Hepatocyte (in vitro differentiated cells): ENCODE measurements around the gene ADTRP. TPM values are rescaled to one million over a fixed set of nuclear protein-coding genes. Genes with fewer than 3 reads are reported as not detected.

Experiments
- DNase-seq: peaks from one replicate; pipeline ENCODE4 v3.0.0-alpha.2; 2016; ENCODE audit warnings: low spot score
- H2AFZ ChIP-seq: fragments of 200-600 bp; sonication (generic); 2 replicates; pipeline ENCODE4 v1.6.0; 2016; ENCODE audit warnings: antibody characterized with exemption, mild to moderate bottlenecking
- H3K27ac ChIP-seq: fragments of 200-600 bp; sonication (generic); 2 replicates; pipeline ENCODE4 v1.5.1; 2016; ENCODE audit warnings: mild to moderate bottlenecking
- H3K27me3 ChIP-seq: fragments of 200-600 bp; sonication (generic); 2 replicates; pipeline ENCODE4 v1.6.1; 2016
- H3K36me3 ChIP-seq: fragments of 200-600 bp; sonication (generic); replicated peaks from 2 replicates; pipeline ENCODE4 v1.5.1; 2016; ENCODE audit warnings: low read depth; ENCODE audit not compliant: insufficient read depth
- H3K4me1 ChIP-seq: fragments of 200-600 bp; sonication (generic); 2 replicates; pipeline ENCODE4 v1.5.1; 2016; ENCODE audit warnings: mild to moderate bottlenecking, moderate library complexity; ENCODE audit not compliant: insufficient read depth
- H3K4me2 ChIP-seq: fragments of 200-600 bp; sonication (generic); 2 replicates; pipeline ENCODE4 v1.6.0; 2016
- H3K4me3 ChIP-seq: fragments of 200-600 bp; sonication (generic); 2 replicates; pipeline ENCODE4 v1.5.1; 2016; ENCODE audit warnings: mild to moderate bottlenecking
- H3K79me2 ChIP-seq: fragments of 200-600 bp; sonication (generic); 2 replicates; pipeline ENCODE4 v1.6.0; 2017; ENCODE audit warnings: mild to moderate bottlenecking
- H3K9me2 ChIP-seq: fragments of 200-600 bp; sonication (generic); replicated peaks from 2 replicates; pipeline ENCODE4 v1.6.0; 2017; ENCODE audit warnings: mild to moderate bottlenecking; ENCODE audit not compliant: insufficient read depth
- H3K9me3 ChIP-seq: fragments of 200-600 bp; sonication (generic); 2 replicates; pipeline ENCODE4 v1.5.1; 2016; ENCODE audit warnings: low read depth, mild to moderate bottlenecking
- H4K20me1 ChIP-seq: fragments of 200-600 bp; sonication (generic); 2 replicates; pipeline ENCODE4 v1.6.0; 2016; ENCODE audit warnings: mild to moderate bottlenecking; ENCODE audit not compliant: insufficient read depth, poor library complexity, severe bottlenecking
- CTCF ChIP-seq: fragments of 200-600 bp; sonication (generic); IDR thresholded peaks from 2 replicates; pipeline ENCODE4 v1.5.1; 2016; ENCODE audit warnings: antibody characterized with exemption, mild to moderate bottlenecking; ENCODE audit not compliant: poor library complexity
- EZH2 ChIP-seq: fragments of 200-600 bp; sonication (generic); IDR thresholded peaks from 2 replicates; pipeline ENCODE4 v1.6.1; 2016; ENCODE audit warnings: antibody characterized with exemption, mild to moderate bottlenecking, borderline replicate concordance
- EZH2phosphoT487 ChIP-seq: fragments of 200-600 bp; sonication (generic); IDR thresholded peaks from one replicate; pipeline ENCODE4 v1.6.1; 2018; ENCODE audit warnings: antibody characterized with exemption, mild to moderate bottlenecking, low read depth, moderate library complexity; ENCODE audit not compliant: unreplicated experiment, severe bottlenecking
- WGBS: methylation state at CpG from one replicate; pipeline ENCODE4 v1.1.6; 2016; ENCODE audit warnings: low lambda C conversion rate; ENCODE audit errors: missing lambda C conversion rate; 5-methylcytosine and 5-hydroxymethylcytosine counted together
- polyA plus RNA-seq: library from polyadenylated mRNA; unstranded; fragments of >200 nt; fragmentation: Nextera tagmentation; extraction: Ambion mirVana; gene quantifications from 2 replicates; pipeline ENCODE4 v1.2.1, GENCODE V29; 2016
- total RNA-seq: library from RNA; depleted of rRNA; stranded (reverse); fragments of >200 nt; gene quantifications from 2 replicates; pipeline ENCODE4 v1.2.3, GENCODE V29; 2014

ADTRP gene
- total and polyA plus RNA-seq, 2 experiments from 2014 or later: 4.1 to 9.8 TPM

GRCh38 chr6:11814819-11815218 lies 36.2 kb upstream of the ADTRP start:
- Histone ChIP-seq H2AFZ (no peak overlapping the region), H3K9me3 (no peaks in the 10 kb centered on the region), H3K4me2 (peak overlapping the region; percentile 47), H3K4me3 (no peak overlapping the region), H3K4me1 (peaks cover 25% of the 10 kb centered on the region), H3K36me3 (no peaks in the 10 kb centered on the region), H4K20me1 (no peaks in the 10 kb centered on the region), H3K27me3 (no peaks in the 10 kb centered on the region), H3K79me2 (no peaks in the 10 kb centered on the region), H3K27ac (peak overlapping the region; percentile 92), H3K9me2 (no peaks in the 10 kb centered on the region)
- whole genome bisulfite sequencing: 97% methylated on average over 4 of the region's 4 CpGs
- no peak for TF ChIP-seq CTCF
- no peak for TF ChIP-seq EZH2phosphoT487
- TF ChIP-seq EZH2: no peak
- no peak for DNase-seq

DNA sequence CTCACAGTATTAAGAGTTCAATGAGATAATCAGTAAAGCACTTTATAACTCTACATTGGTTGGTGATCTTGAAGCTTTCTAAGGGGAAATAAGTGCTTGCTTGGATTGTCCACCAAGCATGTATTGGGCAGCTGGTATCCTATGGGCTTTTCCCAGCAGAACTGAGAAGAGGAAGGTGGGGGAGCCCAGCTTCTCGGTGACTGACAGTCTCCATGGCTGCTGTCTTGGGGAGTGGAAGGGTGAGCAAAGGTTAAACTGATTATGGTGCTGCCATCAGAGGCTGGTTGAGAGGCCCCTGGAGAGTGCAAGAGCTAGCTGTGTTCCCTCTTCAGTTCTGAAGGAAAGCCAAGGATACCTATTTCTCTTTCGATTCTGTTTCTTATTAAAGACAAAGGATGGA lies 35.5 kb upstream of the ADTRP start:
- no peak for TF ChIP-seq EZH2
- no peak for TF ChIP-seq EZH2phosphoT487
- TF ChIP-seq CTCF: no peak
- no peak overlapping the region for H3K4me3 ChIP-seq
- peaks cover 28% of the 10 kb centered on the region for H3K4me1 ChIP-seq
- peak overlapping the region; percentile 92 for H3K27ac ChIP-seq
- H4K20me1 ChIP-seq: no peaks in the 10 kb centered on the region
- H3K79me2 ChIP-seq: no peaks in the 10 kb centered on the region
- H3K9me2 ChIP-seq: no peaks in the 10 kb centered on the region
- H3K36me3 ChIP-seq: no peaks in the 10 kb centered on the region
- DNase-seq: peak; percentile 35
- WGBS: 84% methylated on average over 2 of the region's 2 CpGs
- H3K27me3 ChIP-seq: no peaks in the 10 kb centered on the region
- H2AFZ ChIP-seq: no peak overlapping the region
- peak overlapping the region; percentile 47 for H3K4me2 ChIP-seq
- no peaks in the 10 kb centered on the region for H3K9me3 ChIP-seq

DNA sequence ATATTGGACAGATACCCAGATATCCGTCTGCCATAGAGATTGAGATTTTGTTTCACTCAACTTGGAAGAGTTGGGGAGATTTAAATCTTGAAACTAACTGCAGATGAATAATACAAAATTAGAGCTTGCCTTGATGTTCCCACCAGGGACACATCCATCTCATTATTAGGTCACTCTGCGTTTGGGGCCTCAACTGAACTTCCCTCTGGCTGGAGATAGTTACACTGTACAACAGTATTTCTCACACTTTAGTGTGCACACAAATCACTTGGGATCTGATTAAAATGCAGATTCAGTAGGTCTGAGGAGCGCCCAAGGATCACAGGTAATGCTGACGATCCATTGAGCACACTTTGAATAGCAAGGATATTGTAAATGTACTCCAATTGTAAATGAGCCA lies 35.0 kb upstream of the ADTRP start:
- TF ChIP-seq EZH2 (no peak), EZH2phosphoT487 (no peak), CTCF (no peak)
- no peak for DNase-seq
- Histone ChIP-seq H3K9me2 (no peaks in the 10 kb centered on the region), H3K36me3 (no peaks in the 10 kb centered on the region), H3K4me1 (peaks cover 28% of the 10 kb centered on the region), H3K4me2 (no peak overlapping the region), H3K79me2 (no peaks in the 10 kb centered on the region), H4K20me1 (no peaks in the 10 kb centered on the region), H2AFZ (no peak overlapping the region), H3K9me3 (no peaks in the 10 kb centered on the region), H3K27ac (peak overlapping the region; percentile 92), H3K27me3 (no peaks in the 10 kb centered on the region), H3K4me3 (no peak overlapping the region)
- WGBS: 90% methylated on average over 4 of the region's 4 CpGs

DNA sequence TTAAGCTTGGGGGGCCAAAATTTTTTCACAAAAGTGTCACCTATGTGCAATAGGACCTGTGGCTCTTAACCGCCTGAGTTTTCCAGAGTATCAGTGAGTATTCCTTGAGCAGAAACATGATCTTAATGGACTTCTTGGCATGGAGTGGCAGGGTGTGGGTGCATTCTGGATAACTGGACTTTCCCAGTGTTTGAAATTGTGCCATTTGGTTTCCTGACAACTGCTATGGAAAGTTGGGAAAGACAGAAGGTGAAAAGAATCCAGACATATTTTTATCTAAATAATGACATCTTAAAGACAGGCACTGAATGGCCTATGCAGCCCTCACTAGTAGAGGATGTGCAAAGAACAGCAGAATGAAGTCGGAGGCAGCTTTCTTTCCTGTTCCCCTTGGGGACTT lies 34.3 kb upstream of the ADTRP start:
- no peak for DNase-seq
- Histone ChIP-seq H2AFZ (no peak overlapping the region), H3K4me3 (no peak overlapping the region), H3K9me3 (no peaks in the 10 kb centered on the region), H3K27ac (no peak overlapping the region), H3K36me3 (no peaks in the 10 kb centered on the region), H3K79me2 (no peaks in the 10 kb centered on the region), H3K27me3 (no peaks in the 10 kb centered on the region), H4K20me1 (no peaks in the 10 kb centered on the region), H3K9me2 (no peaks in the 10 kb centered on the region), H3K4me1 (peaks cover 28% of the 10 kb centered on the region), H3K4me2 (no peak overlapping the region)
- TF ChIP-seq CTCF (no peak), EZH2phosphoT487 (no peak), EZH2 (no peak)
- 82% methylated on average over 2 of the region's 2 CpGs for WGBS
